Body of pancreas (tissue), 4 donors: ENCODE data around the gene FGF3.

Source experiments
- CTCF ChIP-seq, 7 experiments: fragments of 450-650 bp in 4 of 7; fragments of 200-600 bp in 3 of 7; sonication (generic) in 3 of 7; IDR thresholded peaks; one replicate each; pipeline ENCODE4 v1.5.1; 2016 to 2019; ENCODE audit warnings: antibody characterized with exemption in 7 of 7
- POLR2A ChIP-seq, 3 donors: fragments of 450-650 bp; IDR thresholded peaks; one replicate each; pipeline ENCODE4 v1.6.1; 2016; ENCODE audit warnings: antibody characterized with exemption in 3 of 3, mild to moderate bottlenecking in 2 of 3

GRCh38 chr11:69830086-69830485 lies 10.9 kb upstream of the FGF3 start:
- no peak for TF ChIP-seq CTCF (IDR thresholded peaks at IDR 0.05)
- TF ChIP-seq POLR2A (IDR thresholded peaks at IDR 0.05) = no peak
